Endometrial microvascular endothelial cells (primary cell): ENCODE results near the gene VKORC1L1. TPM values are rescaled to one million over a fixed set of nuclear protein-coding genes. Genes with fewer than 3 reads are reported as not detected.
"Not testable (repeated sequence)": the region's sequence is repeated elsewhere in the genome, so short reads cannot be mapped to it uniquely, and the experiment has no call there.

ENCODE experiments used
- in situ Hi-C: cut with HindIII; loops from 2 replicates; pipeline ENCODE4 v1.10.0; 2017; ENCODE audit warnings: low sequenced_read_pairs, low pct_unique_long_range_greater_than_20kb; ENCODE audit errors: inconsistent ontology term
- total RNA-seq: library from RNA; depleted of rRNA; stranded (reverse); fragments of >200 nt; gene quantifications from one replicate; pipeline ENCODE4 v1.2.3, GENCODE V29; 2015; ENCODE audit errors: inconsistent ontology term

VKORC1L1 gene
- total RNA-seq, 1 donor from 2014 or later = 26.9 TPM

DNA sequence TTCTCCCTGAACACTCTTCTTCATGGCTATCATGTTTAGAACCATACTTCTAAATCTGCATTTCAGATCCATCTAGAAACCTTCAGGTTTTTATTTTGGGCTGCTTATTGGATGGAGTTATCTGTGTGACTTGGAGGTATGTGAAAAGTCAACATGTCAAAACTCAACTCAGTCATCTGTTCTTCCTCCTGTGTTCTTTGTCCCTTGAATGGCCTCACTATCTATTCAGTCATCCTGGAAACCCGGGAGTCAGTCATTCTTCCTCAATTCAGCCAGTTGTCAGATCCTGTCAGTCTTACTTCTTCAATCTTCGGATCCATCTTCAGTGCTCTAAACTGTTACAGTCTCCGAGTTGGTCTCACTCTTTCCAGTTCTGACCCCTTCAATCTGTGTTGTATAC, 52.2 kb downstream of the VKORC1L1 start:
- in situ Hi-C loops = no loop called here

DNA sequence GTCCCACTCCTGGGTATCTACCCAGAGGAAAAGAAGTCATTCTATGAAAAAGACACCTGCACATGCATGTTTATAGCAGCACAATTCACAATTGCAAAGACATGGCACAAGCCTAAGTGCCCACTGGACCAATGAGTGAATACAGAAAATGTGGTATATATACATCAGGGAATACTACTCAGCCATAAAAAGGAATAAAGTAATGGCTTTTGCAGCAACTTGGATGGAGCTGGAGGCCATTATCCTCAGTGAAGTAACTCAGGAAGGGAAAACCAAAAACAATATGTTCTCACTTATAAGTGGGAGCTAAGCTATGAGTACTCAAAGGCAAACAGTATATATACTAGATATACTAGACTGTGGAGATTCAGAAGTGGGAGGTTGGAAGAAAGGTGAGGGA, 53.7 kb downstream of the VKORC1L1 start:
- in situ Hi-C loops = no loop called here

DNA sequence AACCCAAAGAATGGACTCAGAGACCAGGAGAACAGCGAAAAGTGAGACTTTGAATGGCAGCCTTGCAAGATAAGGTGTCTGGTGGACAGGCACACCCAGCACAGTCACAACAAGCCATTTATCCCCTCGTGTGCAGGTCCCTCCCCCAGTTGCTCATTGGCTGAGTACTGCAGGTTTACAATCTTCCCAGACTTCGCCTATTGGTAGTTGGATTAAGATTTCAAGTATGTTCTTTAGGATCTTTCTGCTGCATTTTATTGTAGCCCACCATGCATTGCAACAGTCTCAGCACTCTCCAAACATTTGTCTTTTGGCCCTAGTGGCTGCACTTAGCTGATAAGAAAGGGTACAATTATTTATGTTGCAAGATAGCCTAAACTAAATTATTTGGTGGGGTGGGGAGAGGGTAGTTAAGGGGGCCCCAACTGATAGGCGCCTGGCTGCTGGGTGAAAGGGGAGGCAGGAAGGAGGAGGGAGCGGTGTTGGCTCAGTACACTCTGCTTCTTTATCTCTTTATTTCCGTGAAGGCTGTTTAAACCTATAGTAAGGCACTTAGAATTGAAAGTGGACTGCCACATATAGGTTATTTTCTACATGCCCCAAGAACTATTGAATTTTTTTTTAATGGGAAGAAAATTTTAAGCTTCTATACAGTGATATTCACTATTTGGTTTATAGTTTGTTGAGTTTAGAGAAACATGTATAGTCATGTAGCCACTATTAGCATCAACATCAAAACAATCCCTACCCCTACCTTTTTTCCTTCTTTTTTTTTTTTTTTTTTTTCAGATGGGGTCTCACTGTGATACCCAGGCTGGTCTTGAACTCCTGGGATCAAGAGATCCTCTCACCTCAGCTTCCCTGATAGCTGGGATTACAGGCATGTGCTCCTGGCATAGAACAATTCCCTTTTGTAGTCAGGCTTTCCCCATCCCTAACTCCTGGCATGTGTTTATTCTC, 54.9 kb downstream of the VKORC1L1 start:
- in situ Hi-C loops = no loop called here

DNA sequence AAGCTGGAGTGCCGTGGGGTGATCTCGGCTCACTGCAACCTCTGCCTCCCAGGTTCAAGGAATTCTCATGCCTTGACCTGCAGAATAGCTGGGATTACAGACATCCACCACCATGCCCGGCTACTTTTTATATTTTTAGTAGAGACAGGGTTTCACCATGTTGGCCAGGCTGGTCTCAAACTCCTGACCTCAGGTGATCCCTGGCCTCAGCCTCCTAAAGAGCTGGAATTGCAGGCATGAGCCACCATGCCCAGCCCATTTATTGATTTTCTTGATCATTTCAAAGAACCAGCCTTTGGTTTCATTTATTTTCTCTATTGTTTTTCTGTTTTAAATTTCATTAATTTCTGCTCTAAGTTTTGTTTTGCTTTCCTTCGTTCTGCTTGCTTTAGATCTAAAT, 58.8 kb downstream of the VKORC1L1 start:
- in situ Hi-C loops = no loop called here

GRCh38 chr7:65937296-65937695, 64.4 kb downstream of the VKORC1L1 start:
- in situ Hi-C loops = no loop called here

- in situ Hi-C loops = no loop called here
Measured at GRCh38 chr7:65938336-65938895, 65.5 kb downstream of the VKORC1L1 start.

DNA sequence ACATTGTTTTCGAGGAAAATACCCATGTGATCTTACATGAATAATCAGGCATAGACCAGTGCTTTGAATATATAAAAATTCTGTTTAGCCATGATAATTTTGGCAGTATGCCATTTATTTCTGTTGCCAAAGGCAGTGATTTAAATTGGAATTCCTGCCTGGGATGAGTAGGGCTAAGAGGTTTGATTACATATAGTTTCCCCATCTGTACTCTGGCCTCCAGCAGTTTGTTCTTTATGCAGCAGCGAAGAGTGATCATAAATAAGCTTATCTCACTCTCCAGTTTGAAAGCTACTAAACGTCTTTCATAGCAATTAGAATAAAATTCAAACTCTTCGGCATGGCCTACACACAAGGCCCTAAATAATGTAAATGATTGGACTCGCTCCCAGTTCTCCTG, 72.9 kb downstream of the VKORC1L1 start:
- in situ Hi-C loops = not testable (repeated sequence)

DNA sequence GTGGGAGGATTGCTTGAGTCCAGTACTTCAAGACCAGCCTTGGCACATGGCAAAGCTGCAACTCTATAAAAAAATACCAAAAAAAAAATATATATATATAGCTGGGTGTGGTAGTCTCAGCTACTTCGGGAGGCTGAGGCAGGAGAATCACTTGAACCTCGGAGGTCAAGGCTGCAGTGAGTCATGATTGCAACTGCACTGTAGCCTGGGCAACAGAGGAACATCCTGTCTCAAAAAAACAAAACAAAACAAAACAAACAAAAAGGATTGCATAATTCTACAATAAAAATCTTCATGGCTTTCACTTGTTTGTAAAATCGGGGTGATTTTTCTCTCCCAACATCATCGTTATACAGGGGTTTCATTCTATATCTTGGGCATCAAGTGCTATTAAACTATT, 74.0 kb downstream of the VKORC1L1 start:
- in situ Hi-C loops = no loop called here

DNA sequence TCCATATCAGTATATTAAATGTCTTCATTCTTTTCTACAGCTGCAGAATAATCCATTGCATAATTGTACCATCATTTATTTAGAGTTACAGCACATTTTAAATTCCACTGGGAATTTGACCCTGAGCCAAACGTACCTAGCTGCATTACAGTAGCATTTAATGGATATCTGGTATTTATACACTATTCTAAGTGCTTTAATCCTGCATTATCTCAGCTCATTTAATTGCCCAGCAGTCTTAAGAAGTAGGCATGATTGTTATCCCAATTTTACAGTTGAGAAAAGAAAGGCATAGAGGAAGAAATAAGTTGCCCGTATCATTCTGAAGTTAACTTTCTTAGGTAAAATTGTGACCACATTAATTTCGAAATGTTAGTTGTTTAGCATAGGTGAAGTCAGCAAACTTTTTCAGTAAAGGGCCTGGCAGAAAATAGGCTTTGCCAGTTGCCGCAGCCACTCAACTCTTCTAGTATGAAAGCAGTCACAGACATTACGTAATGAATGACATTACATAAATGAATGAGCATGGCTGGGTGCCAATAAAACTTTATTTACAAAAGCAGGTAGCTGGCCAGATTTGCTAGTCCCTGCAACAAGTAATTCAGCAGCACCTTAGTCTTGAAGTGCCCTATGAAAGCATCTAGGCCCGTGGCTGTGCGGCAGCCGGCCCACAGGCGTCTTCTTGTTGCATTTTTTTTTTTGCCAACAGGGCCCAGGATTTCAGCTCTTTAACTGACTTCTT, 79.1 kb downstream of the VKORC1L1 start:
- in situ Hi-C loops = no loop called here

DNA sequence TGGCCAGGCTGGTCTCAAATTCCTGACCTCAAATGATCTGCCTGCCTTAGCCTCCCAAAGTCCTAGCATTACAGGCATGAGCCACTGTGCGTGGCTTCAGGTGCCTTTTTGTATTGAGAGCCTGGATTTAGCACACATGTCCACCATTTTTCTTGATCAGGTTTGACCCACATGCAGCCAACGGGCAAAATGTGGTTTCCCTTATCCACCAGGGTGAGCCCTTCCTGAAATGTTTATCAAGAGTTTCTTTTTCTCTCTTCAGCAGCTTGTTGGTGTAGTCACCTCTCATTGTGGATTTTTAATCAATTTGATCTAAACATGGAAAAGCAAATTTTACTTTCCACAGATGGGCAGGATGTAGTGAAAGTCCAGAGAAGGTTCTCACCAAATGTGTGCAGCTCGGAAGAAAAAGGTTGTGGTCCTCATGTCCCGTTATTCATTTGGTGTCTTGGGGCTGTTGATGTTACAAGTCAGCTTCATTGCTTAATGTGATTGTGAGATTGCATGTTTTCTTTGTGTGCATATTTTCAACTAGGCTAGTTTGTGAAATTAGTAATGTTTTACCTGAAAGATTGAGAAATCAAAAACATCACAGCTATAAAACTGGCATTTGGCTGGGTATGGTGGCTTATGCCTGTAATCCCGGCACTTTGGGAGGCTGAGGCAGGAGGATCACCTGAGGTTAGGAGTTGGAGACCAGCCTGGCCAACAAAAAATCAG, 80.3 kb downstream of the VKORC1L1 start:
- in situ Hi-C loops = no loop called here

- in situ Hi-C loops = no loop called here
Measured at GRCh38 chr7:65953890-65954450, 81.1 kb downstream of the VKORC1L1 start.

DNA sequence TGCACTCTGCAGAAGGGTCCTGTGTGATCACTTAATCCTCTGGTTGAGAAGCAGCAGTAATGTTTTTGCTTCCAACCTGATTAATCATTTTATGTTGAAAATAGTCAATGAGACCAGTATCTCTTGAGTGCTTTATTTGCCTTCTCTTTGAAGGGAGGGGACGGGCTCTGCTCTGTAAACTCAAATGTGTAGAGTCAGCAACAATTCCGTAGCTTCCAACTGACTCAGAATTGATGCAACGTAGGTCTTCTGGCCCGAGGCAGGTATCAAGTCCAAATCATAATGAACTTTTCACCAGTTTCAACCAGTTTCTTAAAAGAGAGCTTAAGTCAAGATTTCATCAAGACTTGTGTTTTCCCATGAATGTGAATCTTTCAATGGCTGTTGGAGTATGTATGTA, 82.8 kb downstream of the VKORC1L1 start:
- in situ Hi-C loops = no loop called here

- in situ Hi-C loops = no loop called here
Measured at GRCh38 chr7:65960351-65961074, 87.6 kb downstream of the VKORC1L1 start.

DNA sequence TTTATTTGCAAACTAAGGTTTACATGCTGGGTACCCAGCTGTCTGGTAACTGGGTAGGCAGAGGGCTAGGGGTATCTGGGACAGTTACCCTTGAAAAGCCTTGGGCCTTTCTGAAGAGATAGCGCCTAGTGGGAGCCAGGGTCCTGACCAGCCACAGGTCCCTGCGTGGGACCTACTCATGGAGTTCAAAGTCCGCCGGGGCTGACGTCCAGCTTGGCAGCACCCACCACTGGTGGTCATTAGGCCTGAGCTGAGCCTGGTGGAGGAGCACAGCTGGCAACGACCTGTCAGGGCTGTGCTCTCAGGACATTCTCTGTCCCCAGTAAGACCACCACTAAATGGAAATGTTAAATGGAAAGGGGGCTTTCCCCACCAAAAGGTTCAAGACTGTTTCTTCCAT, 89.2 kb downstream of the VKORC1L1 start:
- in situ Hi-C loops = no loop called here

GRCh38 chr7:65964671-65965070, 91.8 kb downstream of the VKORC1L1 start:
- in situ Hi-C loops = not testable (repeated sequence)

DNA sequence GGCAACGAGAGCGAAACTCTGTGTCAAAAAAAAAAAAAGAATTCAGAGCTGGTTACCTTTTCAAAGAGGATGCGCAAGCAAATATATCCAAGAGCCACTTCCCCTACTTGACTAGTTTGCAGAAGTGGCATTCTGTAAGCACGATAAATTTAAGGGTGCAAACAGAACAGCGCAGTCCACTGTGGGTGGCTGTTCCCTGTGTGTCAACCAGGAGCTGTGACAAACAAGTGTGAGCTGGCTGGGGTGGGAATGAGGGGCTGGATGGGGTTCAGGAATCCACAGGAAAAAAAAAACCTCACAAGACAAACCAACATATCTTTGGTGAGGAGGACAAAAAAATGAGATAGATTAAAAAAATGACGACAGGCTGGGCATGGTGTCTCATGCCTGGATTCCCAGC, 93.3 kb downstream of the VKORC1L1 start:
- in situ Hi-C loops = no loop called here

- in situ Hi-C loops = no loop called here
Measured at GRCh38 chr7:65967361-65968155, 94.7 kb downstream of the VKORC1L1 start.
